ENCODE results near the gene FAM32A. TPM values are rescaled to one million over a fixed set of nuclear protein-coding genes. Genes with fewer than 3 reads are reported as not detected.

Gene FAM32A
- total RNA-seq, 1 experiment from 2014 or later, result 44.6 TPM

DNA sequence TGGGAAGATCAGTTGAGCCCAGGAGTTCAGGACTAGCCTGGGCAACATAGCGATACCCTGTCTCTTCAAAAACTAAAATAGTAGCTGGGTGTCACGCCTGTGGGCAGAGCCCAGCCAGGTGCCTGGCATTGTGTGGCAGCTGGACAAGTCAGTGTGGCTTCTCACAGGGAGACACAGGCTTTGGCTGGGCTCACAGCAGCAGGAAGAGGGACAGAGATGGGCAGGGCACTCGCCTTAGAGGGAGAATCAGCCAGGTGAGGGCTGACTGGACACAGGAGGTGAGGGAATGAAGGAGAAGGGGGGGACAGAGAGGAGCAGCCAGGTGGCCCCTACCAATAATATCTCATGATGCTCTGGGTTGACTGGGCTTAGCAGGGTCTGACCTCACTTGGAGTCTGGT is 3.3 kb downstream of the FAM32A start:
- ChIA-PET CTCF (no interaction called here), POLR2A (no interaction called here)
- DNase-seq (ENCODE audit: low read depth, low spot score), result no peak
- Histone ChIP-seq H3K27ac (ENCODE audit: low read length) (no peak overlapping the region), H3K27me3 (ENCODE audit: control insufficient read depth, insufficient read depth, low read length) (no peaks in the 10 kb centered on the region), H3K4me1 (ENCODE audit: control insufficient read depth, insufficient read depth, low read length) (no peaks in the 10 kb centered on the region), H3K4me3 (ENCODE audit: low read depth in 2 of 2, low read length in 2 of 2) (no peak overlapping the region), H3K9me3 (ENCODE audit: control insufficient read depth, insufficient read depth, low read depth, low read length) (no peaks in the 10 kb centered on the region), H3K36me3 (ENCODE audit: control insufficient read depth, insufficient read depth, low read length) (peaks cover 5% of the 10 kb centered on the region; the same call in 1 of the 2 replicates)
- ATAC-seq, result no peak
- in situ Hi-C loops (cut with HindIII; ENCODE audit: low pct_unique_long_range_greater_than_20kb, low sequenced_read_pairs), result no loop called here
- BruUV-seq (replicated peaks), result TSS peak; percentile 32
- no peak for TF ChIP-seq TCF7L2 (IDR thresholded peaks at IDR 0.05; ENCODE audit: low read depth, low read length)
- TF ChIP-seq, protein P1, sequence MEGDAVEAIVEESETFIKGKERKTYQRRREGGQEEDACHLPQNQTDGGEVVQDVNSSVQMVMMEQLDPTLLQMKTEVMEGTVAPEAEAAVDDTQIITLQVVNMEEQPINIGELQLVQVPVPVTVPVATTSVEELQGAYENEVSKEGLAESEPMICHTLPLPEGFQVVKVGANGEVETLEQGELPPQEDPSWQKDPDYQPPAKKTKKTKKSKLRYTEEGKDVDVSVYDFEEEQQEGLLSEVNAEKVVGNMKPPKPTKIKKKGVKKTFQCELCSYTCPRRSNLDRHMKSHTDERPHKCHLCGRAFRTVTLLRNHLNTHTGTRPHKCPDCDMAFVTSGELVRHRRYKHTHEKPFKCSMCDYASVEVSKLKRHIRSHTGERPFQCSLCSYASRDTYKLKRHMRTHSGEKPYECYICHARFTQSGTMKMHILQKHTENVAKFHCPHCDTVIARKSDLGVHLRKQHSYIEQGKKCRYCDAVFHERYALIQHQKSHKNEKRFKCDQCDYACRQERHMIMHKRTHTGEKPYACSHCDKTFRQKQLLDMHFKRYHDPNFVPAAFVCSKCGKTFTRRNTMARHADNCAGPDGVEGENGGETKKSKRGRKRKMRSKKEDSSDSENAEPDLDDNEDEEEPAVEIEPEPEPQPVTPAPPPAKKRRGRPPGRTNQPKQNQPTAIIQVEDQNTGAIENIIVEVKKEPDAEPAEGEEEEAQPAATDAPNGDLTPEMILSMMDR (IDR thresholded peaks at IDR 0.05), result no peak
- no peak for TF ChIP-seq SIN3A (IDR thresholded peaks at IDR 0.05; ENCODE audit: borderline replicate concordance, insufficient read depth, low read depth, low read length)
- TF ChIP-seq, protein P2, sequence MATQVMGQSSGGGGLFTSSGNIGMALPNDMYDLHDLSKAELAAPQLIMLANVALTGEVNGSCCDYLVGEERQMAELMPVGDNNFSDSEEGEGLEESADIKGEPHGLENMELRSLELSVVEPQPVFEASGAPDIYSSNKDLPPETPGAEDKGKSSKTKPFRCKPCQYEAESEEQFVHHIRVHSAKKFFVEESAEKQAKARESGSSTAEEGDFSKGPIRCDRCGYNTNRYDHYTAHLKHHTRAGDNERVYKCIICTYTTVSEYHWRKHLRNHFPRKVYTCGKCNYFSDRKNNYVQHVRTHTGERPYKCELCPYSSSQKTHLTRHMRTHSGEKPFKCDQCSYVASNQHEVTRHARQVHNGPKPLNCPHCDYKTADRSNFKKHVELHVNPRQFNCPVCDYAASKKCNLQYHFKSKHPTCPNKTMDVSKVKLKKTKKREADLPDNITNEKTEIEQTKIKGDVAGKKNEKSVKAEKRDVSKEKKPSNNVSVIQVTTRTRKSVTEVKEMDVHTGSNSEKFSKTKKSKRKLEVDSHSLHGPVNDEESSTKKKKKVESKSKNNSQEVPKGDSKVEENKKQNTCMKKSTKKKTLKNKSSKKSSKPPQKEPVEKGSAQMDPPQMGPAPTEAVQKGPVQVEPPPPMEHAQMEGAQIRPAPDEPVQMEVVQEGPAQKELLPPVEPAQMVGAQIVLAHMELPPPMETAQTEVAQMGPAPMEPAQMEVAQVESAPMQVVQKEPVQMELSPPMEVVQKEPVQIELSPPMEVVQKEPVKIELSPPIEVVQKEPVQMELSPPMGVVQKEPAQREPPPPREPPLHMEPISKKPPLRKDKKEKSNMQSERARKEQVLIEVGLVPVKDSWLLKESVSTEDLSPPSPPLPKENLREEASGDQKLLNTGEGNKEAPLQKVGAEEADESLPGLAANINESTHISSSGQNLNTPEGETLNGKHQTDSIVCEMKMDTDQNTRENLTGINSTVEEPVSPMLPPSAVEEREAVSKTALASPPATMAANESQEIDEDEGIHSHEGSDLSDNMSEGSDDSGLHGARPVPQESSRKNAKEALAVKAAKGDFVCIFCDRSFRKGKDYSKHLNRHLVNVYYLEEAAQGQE (IDR thresholded peaks at IDR 0.05; ENCODE audit: insufficient read depth in 1 of 2, low read depth in 2 of 2, low read length in 1 of 2), result no peak
- TF ChIP-seq POLR2AphosphoS5 (IDR thresholded peaks at IDR 0.05; ENCODE audit: low read depth, low read length), result no peak
- intact Hi-C loops (cut with micrococcal nuclease; ENCODE audit: unreplicated experiment), result no loop called here

DNA sequence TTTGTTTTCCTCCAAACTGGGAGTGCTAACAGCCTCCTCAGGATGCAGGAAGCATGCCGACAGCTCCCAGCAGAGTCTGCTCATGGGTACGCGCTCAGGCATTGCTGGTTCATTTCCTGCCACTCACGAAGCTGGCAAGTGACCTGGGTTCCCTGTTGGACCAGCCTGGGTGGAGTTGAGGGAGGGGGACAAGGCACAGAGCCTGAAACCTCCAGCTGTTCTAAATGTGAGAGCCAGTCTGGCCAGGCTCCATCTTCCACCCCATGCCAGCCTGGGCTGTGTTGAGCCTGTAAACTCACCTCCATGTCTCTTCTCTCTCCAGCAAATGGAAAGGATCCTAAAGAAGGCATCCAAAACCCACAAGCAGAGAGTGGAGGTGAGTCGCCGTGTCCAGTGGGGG is 5.0 kb downstream of the FAM32A start:
- CTCF ChIA-PET, result no interaction called here
- BruUV-seq (replicated peaks), result no TSS peak

More for the DNA sequence above, 5.0 kb downstream of the FAM32A start:
- intact Hi-C loops (cut with micrococcal nuclease; ENCODE audit: unreplicated experiment) (no loop called here), in situ Hi-C loops (cut with HindIII; ENCODE audit: low pct_unique_long_range_greater_than_20kb, low sequenced_read_pairs) (no loop called here)
- no peak overlapping the region for H3K4me3 ChIP-seq (ENCODE audit: low read depth in 2 of 2, low read length in 2 of 2)
- DNase-seq (ENCODE audit: low read depth, low spot score), result no peak
- H3K27me3 ChIP-seq (ENCODE audit: control insufficient read depth, insufficient read depth, low read length), result no peaks in the 10 kb centered on the region
- TF ChIP-seq, protein P2 (IDR thresholded peaks at IDR 0.05; ENCODE audit: insufficient read depth in 1 of 2, low read depth in 2 of 2, low read length in 1 of 2), result no peak
- no peak for TF ChIP-seq POLR2AphosphoS5 (IDR thresholded peaks at IDR 0.05; ENCODE audit: low read depth, low read length)
- TF ChIP-seq, protein P1 (IDR thresholded peaks at IDR 0.05), result no peak
- no peak for TF ChIP-seq TCF7L2 (IDR thresholded peaks at IDR 0.05; ENCODE audit: low read depth, low read length)
- no peak for TF ChIP-seq SIN3A (IDR thresholded peaks at IDR 0.05; ENCODE audit: borderline replicate concordance, insufficient read depth, low read depth, low read length)
- no peaks in the 10 kb centered on the region for H3K4me1 ChIP-seq (ENCODE audit: control insufficient read depth, insufficient read depth, low read length)
- no peak overlapping the region for H3K27ac ChIP-seq (ENCODE audit: low read length)
- POLR2A ChIA-PET, result no interaction called here
- peaks cover 5% of the 10 kb centered on the region; the same call in 1 of the 2 replicates for H3K36me3 ChIP-seq (ENCODE audit: control insufficient read depth, insufficient read depth, low read length)
- no peak for ATAC-seq
- no peaks in the 10 kb centered on the region for H3K9me3 ChIP-seq (ENCODE audit: control insufficient read depth, insufficient read depth, low read depth, low read length)
